Activated CD4-positive, alpha-beta T cell treated with anti-CD3 and anti-CD28 coated beads, Interleukin-2, amount 10 ng/mL, durations not matched to agents 24 days and 14 days (primary cell): ENCODE measurements around the gene PTEN. TPM values are rescaled to one million over a fixed set of nuclear protein-coding genes. Genes with fewer than 3 reads are reported as not detected.

Experiments used
- DNase-seq: peaks from one replicate; pipeline ENCODE4 v3.0.0; 2022
- H3K27ac Mint-ChIP-seq: one replicate; pipeline ENCODE4 v1.8.0; 2022; ENCODE audit warnings: mild to moderate bottlenecking, mixed read lengths
- H3K27me3 Mint-ChIP-seq: one replicate; pipeline ENCODE4 v1.8.0; 2022; ENCODE audit warnings: mixed read lengths
- H3K36me3 Mint-ChIP-seq: one replicate; pipeline ENCODE4 v1.8.0; 2022; ENCODE audit warnings: low read depth, mild to moderate bottlenecking, mixed read lengths
- H3K4me1 Mint-ChIP-seq: one replicate; pipeline ENCODE4 v1.8.0; 2021; ENCODE audit warnings: mixed read lengths
- H3K4me3 Mint-ChIP-seq: one replicate; pipeline ENCODE4 v1.8.0; 2022; ENCODE audit warnings: mild to moderate bottlenecking, moderate library complexity, mixed read lengths
- H3K9me3 Mint-ChIP-seq: one replicate; pipeline ENCODE4 v1.8.0; 2021; ENCODE audit warnings: mixed read lengths
- intact Hi-C: fragments of 100-400 bp; cut with micrococcal nuclease; formaldehyde crosslinking; loops from one replicate; pipeline ENCODE4 v1.15.1; 2023
- total RNA-seq: library from RNA; stranded (reverse); gene quantifications from 2 replicates; pipeline ENCODE4 v1.2.3, GENCODE V29; 2022

The PTEN gene
- total RNA-seq, 1 donor from 2014 or later = 48.6 TPM

- no peak for DNase-seq
- Mint-ChIP-seq H3K27me3 (no peaks in the 10 kb centered on the region), H3K4me1 (peaks cover 3% of the 10 kb centered on the region), H3K4me3 (no peak overlapping the region), H3K36me3 (peaks cover 35% of the 10 kb centered on the region), H3K9me3 (no peaks in the 10 kb centered on the region), H3K27ac (no peak overlapping the region)
- intact Hi-C loops = no loop called here
Observed at GRCh38 chr10:87966459-87966858, 103.0 kb downstream of the PTEN start.

GRCh38 chr10:87973635-87974034 lies 110.2 kb downstream of the PTEN start:
- Mint-ChIP-seq H3K4me1 (peaks cover 7% of the 10 kb centered on the region), H3K9me3 (no peaks in the 10 kb centered on the region), H3K27me3 (no peaks in the 10 kb centered on the region), H3K36me3 (peaks cover 6% of the 10 kb centered on the region), H3K4me3 (no peak overlapping the region), H3K27ac (no peak overlapping the region)
- intact Hi-C loops = no loop called here
- DNase-seq = no peak

GRCh38 chr10:87974130-87974529 lies 110.7 kb downstream of the PTEN start:
- no peak overlapping the region for H3K27ac Mint-ChIP-seq

GRCh38 chr10:87974769-87975168 lies 111.3 kb downstream of the PTEN start:
- Mint-ChIP-seq H3K27ac (no peak overlapping the region), H3K9me3 (no peaks in the 10 kb centered on the region), H3K4me3 (no peak overlapping the region), H3K27me3 (no peaks in the 10 kb centered on the region), H3K4me1 (peaks cover 7% of the 10 kb centered on the region), H3K36me3 (peaks cover 6% of the 10 kb centered on the region)
- DNase-seq = no peak
- intact Hi-C loops = no loop called here

More at GRCh38 chr10:87974130-87974529, 110.7 kb downstream of the PTEN start:
- DNase-seq = no peak
- Mint-ChIP-seq H3K4me1 (peaks cover 7% of the 10 kb centered on the region), H3K4me3 (no peak overlapping the region), H3K9me3 (no peaks in the 10 kb centered on the region), H3K27me3 (no peaks in the 10 kb centered on the region), H3K36me3 (peaks cover 6% of the 10 kb centered on the region)
- intact Hi-C loops = no loop called here

- H3K4me3 Mint-ChIP-seq = no peak overlapping the region
- H3K9me3 Mint-ChIP-seq = no peaks in the 10 kb centered on the region
- no peak for DNase-seq
- H3K27ac Mint-ChIP-seq = no peak overlapping the region
- H3K4me1 Mint-ChIP-seq = peaks cover 4% of the 10 kb centered on the region
- intact Hi-C loops = no loop called here
- no peaks in the 10 kb centered on the region for H3K27me3 Mint-ChIP-seq
- H3K36me3 Mint-ChIP-seq = peaks cover 5% of the 10 kb centered on the region
Observed at GRCh38 chr10:87976101-87976743, 112.8 kb downstream of the PTEN start.

- Mint-ChIP-seq H3K27me3 (no peaks in the 10 kb centered on the region), H3K4me3 (no peak overlapping the region), H3K9me3 (no peaks in the 10 kb centered on the region), H3K27ac (no peak overlapping the region), H3K4me1 (peaks cover 4% of the 10 kb centered on the region), H3K36me3 (no peaks in the 10 kb centered on the region)
- intact Hi-C loops = no loop called here
- DNase-seq = no peak
Observed at GRCh38 chr10:87978166-87978565, 114.7 kb downstream of the PTEN start.

- Mint-ChIP-seq H3K27me3 (no peaks in the 10 kb centered on the region), H3K4me3 (no peak overlapping the region), H3K36me3 (no peaks in the 10 kb centered on the region), H3K9me3 (peaks cover 1% of the 10 kb centered on the region), H3K27ac (no peak overlapping the region), H3K4me1 (peaks cover 4% of the 10 kb centered on the region)
- intact Hi-C loops = no loop called here
- no peak for DNase-seq
Observed at GRCh38 chr10:87979847-87980246, 116.4 kb downstream of the PTEN start.

- intact Hi-C loops = no loop called here
- Mint-ChIP-seq H3K9me3 (peaks cover 3% of the 10 kb centered on the region), H3K4me3 (no peak overlapping the region), H3K27ac (no peak overlapping the region), H3K27me3 (peaks cover 8% of the 10 kb centered on the region), H3K36me3 (no peaks in the 10 kb centered on the region), H3K4me1 (no peaks in the 10 kb centered on the region)
- no peak for DNase-seq
Observed at GRCh38 chr10:87983716-87984115, 120.3 kb downstream of the PTEN start.

GRCh38 chr10:87987206-87987605 lies 123.8 kb downstream of the PTEN start:
- Mint-ChIP-seq H3K27ac (no peak overlapping the region), H3K9me3 (peaks cover 3% of the 10 kb centered on the region), H3K27me3 (peaks cover 8% of the 10 kb centered on the region), H3K4me3 (no peak overlapping the region), H3K4me1 (no peaks in the 10 kb centered on the region), H3K36me3 (no peaks in the 10 kb centered on the region)
- intact Hi-C loops = no loop called here
- DNase-seq = no peak

GRCh38 chr10:87991946-87992345 lies 128.5 kb downstream of the PTEN start:
- Mint-ChIP-seq H3K9me3 (no peaks in the 10 kb centered on the region), H3K27me3 (peaks cover 6% of the 10 kb centered on the region), H3K4me3 (no peak overlapping the region), H3K36me3 (no peaks in the 10 kb centered on the region), H3K27ac (no peak overlapping the region), H3K4me1 (no peaks in the 10 kb centered on the region)
- DNase-seq = no peak
- intact Hi-C loops = no loop called here

- Mint-ChIP-seq H3K27ac (no peak overlapping the region), H3K4me1 (no peaks in the 10 kb centered on the region), H3K9me3 (peaks cover 5% of the 10 kb centered on the region), H3K27me3 (peaks cover 8% of the 10 kb centered on the region), H3K36me3 (no peaks in the 10 kb centered on the region), H3K4me3 (no peak overlapping the region)
- no peak for DNase-seq
- intact Hi-C loops = no loop called here
Observed at GRCh38 chr10:88004451-88004850, 141.0 kb downstream of the PTEN start.

- H3K4me1 Mint-ChIP-seq = no peaks in the 10 kb centered on the region
- peaks cover 2% of the 10 kb centered on the region for H3K27me3 Mint-ChIP-seq
- intact Hi-C loops = no loop called here
- no peaks in the 10 kb centered on the region for H3K36me3 Mint-ChIP-seq
- H3K4me3 Mint-ChIP-seq = no peak overlapping the region
- no peak for DNase-seq
- no peak overlapping the region for H3K27ac Mint-ChIP-seq
- H3K9me3 Mint-ChIP-seq = peaks cover 5% of the 10 kb centered on the region
Observed at GRCh38 chr10:88006261-88006660, 142.8 kb downstream of the PTEN start.

GRCh38 chr10:88008866-88009470 lies 145.5 kb downstream of the PTEN start:
- Mint-ChIP-seq H3K9me3 (peaks cover 5% of the 10 kb centered on the region), H3K4me3 (no peak overlapping the region), H3K36me3 (no peaks in the 10 kb centered on the region), H3K27ac (no peak overlapping the region), H3K4me1 (no peaks in the 10 kb centered on the region), H3K27me3 (peaks cover 2% of the 10 kb centered on the region)
- intact Hi-C loops = no loop called here
- no peak for DNase-seq

GRCh38 chr10:88012641-88013040 lies 149.2 kb downstream of the PTEN start:
- H3K36me3 Mint-ChIP-seq = no peaks in the 10 kb centered on the region
- intact Hi-C loops = no loop called here
- H3K4me3 Mint-ChIP-seq = no peak overlapping the region
- H3K27me3 Mint-ChIP-seq = peaks cover 2% of the 10 kb centered on the region
- H3K27ac Mint-ChIP-seq = no peak overlapping the region
- no peaks in the 10 kb centered on the region for H3K9me3 Mint-ChIP-seq
- no peak for DNase-seq
- H3K4me1 Mint-ChIP-seq = no peaks in the 10 kb centered on the region

GRCh38 chr10:88017781-88018180 lies 154.4 kb downstream of the PTEN start:
- Mint-ChIP-seq H3K4me3 (no peak overlapping the region), H3K4me1 (no peaks in the 10 kb centered on the region), H3K36me3 (peaks cover 2% of the 10 kb centered on the region), H3K27ac (no peak overlapping the region), H3K9me3 (peaks cover 11% of the 10 kb centered on the region), H3K27me3 (peaks cover 2% of the 10 kb centered on the region)
- no peak for DNase-seq
- intact Hi-C loops = no loop called here
